ENCODE measurements around the gene USP33.
"Not testable (repeated sequence)": the region's sequence is repeated elsewhere in the genome, so short reads cannot be mapped to it uniquely, and the experiment has no call there.

The USP33 gene

DNA sequence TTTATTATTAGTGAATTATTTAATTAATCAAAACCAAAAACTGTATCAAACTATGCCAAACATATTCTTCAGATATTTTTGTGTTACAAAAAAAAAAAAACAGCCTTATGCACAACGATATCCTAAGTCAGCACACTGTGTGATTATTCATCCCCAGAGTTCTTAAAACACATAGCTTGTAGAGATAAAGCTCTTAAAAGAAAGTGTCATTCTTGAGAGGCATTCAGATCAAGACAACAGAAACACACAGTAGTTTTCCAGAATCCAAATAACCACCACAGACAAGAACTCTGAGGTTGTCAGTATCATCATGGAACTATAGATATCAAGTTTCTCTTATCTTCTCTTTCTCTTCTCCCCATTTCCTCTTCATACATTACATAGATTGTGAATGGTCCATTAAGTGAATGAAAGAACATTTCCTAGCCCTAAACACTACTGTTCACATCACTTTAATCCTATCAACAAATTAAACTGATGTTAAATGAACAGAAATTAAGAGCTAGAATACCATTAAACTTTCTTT lies 90.7 kb downstream of the USP33 start:
- DNase-seq: no peak

DNA sequence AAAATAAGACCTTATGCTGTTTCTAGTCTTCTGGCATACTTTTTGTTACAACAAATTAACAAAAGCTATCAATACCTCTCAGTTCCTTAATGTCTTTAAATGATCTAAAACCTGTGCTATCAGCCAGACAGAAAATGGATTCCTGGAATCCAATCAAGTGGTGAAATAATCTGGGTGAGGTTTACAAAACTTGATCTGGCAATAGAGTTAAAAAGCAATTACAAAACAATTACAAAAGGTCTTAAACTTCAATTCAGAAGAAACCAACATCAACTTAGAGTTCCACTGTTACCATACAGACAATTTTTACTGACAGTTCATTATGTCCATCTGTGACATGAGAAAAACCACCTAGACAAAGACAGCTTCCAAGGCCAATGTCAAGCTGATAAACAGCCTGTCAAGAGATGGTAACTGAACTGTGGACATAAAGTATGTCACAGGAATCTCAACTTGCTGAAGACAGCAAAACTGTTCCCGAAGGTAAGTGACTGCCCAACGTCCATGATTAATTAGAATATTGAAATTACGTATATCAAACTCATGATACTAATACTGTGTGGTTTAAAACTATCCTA lies 94.6 kb downstream of the USP33 start:
- DNase-seq: no peak

DNA sequence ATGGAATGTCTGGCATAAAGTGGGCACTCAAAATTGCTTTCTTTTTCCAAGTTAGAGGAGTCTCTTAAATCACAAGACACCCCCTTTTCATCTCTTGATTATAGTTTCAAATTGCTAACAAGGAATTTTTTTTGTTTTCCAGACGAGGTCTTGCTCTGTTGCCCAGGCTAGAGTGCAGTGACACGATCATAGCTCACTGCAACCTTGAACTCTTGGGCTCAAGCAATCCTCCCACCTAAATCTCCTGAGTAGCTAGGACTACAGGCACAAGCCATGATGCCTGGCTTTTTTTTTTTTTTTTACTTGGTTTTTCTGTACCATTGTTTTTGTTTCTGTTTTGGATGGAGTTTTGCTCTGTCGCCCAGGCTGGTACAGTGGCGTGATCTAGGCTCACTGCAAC lies 98.0 kb downstream of the USP33 start:
- no peak for DNase-seq

DNA sequence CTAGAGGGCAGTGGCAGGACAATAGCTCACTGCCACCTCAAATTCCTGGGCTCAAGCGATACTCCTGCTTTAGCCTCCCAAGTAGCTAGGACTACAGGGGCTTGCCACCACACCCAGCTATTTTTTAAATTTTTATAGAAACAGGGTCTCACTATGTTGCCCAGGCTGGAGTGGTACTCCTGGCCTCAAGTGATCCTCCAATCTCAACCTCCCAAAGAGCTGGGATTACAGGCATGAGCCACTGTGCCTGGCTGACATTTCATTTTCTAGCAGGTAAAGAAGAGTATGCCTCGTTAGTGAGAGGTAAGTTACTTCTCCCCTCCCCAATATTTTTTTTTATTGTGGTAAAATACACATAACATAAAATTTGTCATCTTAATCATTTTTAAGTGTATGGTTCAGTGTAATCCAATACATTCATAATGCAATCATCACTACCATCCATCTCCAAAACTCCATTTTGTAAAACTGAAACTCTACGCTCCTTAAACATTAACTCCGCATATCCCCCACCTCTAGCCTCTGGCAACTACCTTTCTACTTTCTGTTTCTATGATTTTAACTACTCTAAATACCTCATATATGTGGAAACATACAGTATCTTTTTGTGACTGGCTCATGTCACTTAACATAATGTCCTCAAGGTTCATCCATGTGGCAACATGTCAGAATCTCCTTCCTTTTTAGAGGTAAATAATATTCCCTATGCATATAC lies 99.6 kb downstream of the USP33 start:
- no peak for DNase-seq

DNA sequence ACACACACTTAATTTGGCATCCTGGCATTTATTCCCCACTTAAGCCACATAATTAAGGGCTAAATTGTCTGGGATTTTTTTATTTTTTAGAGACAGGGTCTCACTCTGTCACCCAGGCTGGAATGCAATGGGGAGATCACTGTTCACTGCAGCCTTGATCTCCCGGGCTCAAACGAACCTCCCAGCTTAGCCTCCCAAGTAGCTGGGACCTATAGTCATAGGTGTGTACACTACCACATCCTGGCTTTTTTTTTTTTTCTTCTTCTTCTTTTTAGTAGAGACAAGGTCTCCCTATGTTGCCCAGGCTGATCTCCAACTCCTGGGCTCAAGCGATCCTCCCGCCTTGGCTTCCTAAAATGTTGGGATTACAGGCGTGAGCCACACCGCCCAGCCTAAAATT lies 101.4 kb downstream of the USP33 start:
- no peak for DNase-seq

DNA sequence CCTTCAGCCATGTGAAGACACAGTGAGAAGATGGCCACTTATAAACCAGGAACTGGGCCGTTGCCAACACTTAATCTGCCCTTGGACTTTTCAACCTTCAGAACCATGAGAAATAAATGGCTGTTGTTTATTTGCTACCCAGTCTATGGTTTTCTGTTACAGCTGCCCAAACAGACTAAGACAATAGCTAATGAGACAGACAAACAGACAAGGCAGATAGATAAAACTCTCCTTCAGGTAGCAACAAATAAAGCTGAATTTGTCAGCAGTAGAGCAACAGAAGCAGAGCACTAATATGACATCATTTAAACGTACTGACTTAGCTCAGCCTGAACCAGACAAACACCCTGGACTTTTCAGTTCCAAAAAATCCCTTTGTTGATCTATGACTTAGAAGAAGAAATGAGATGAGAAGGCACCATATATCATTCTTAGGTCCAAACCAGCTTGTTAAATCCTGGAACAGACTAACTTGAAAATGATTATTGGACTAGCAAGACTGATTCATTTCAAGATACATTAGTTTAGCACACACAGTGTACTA lies 104.1 kb downstream of the USP33 start:
- no peak for DNase-seq

DNA sequence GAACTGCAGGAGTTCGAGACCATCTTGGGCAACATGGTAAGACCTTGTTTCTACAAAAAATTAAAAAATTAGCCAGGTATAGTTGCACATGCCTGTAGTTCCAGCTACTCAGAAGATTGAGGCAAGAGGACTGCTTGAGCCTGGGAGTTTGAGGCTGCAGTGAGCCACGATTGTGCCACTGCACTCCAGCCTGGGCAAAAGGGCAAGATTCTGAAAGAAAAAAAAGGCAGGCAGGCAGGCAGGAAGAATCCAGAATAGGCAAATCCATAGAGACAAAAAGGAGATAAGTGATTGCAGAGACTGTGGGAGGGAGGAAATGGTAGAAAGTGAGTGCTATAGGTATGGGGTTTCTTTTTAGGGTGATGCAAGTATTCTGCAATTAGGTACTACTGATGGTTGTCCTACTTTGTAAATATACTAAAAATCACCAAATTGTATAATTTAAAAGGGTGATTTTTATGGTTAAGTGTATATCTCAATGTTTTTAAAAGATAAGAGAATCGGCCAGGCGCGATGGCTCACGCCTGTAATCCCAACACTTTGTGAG lies 106.6 kb downstream of the USP33 start:
- no peak for DNase-seq

DNA sequence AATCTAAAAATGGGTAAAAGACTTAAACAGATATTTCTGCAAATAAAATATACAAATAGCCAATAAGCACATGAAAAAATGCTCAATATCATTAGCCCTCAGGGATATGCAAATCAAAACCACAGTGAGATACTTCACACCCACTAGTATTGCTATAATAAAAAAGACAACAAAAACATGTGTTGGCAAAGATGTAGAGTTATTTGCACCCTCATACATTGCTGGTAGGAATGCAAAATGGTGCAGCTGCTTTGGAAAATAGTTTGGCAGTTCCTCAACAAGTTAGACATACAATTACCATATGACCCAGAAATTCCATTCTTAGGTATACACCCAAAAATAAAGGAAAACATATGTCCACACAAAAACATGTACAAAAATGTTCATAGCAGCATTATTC lies 107.4 kb downstream of the USP33 start:
- no peak for DNase-seq

DNA sequence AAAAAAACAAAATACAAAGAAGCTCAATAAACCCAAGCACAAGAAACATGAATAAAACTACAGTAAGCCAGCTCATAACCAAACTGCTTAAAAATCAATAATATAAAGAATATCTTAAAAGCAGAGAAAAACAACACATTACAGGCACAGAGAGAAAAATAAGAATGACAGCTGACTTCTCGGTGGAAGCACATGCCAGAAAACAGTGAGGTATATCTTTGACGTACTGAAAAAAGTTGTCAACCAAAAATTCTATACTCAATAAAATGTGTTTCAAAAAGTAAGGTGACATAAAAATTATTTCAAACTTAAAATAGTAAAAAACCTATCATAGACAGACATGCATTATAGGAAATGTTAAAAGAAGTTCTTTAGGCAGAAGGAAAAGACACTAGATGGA lies 110.5 kb downstream of the USP33 start:
- no peak for DNase-seq

DNA sequence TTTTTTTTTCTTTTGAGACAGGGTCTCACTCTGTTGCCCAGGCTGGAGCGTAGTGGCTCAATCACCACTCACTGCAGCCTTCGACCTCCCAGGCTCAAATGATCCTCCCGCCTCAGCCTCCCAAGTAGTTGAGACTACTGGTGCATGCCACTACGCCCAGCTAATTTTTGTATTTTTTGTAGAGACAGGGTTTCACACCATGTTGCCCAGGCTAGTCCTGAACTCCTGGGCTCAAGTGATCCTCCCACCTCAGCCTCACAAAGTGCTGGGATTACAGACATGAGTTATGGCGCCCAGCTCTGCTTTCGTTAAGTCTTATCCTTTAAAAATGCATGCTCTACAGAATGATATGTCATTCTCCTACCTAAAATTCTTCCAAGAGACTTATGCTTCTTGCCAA lies 113.4 kb downstream of the USP33 start:
- not testable (repeated sequence) for DNase-seq

Measured in right forelimb (tissue), 1 donor.